PC-9 (cell line): ENCODE results near the gene CIAO3. TPM values are rescaled to one million over a fixed set of nuclear protein-coding genes. Genes with fewer than 3 reads are reported as not detected.

ENCODE experiments used
- BruUV-seq: library from RNA; stranded (reverse); fragments of 400-500 nt; replicated peaks from 2 replicates; lab custom pipeline; 2021; lab: Mats Ljungman, UMichigan
- CTCF ChIA-PET: fragments of 300-600 bp; sonication (Branson Sonifier 250); formaldehyde crosslinking; loops from one replicate; lab custom pipeline; 2022; ENCODE audit warnings: antibody characterized with exemption; lab: Charles Lee
- POLR2A ChIA-PET: fragments of 300-600 bp; sonication (Branson Sonifier 250); formaldehyde crosslinking; loops from one replicate; lab custom pipeline; 2022; ENCODE audit warnings: antibody characterized with exemption; ENCODE audit not compliant: unreplicated experiment; lab: Charles Lee
- DNase-seq, 2 experiments: peaks; one replicate each; pipeline versions ENCODE4 v3.0.0 to v3.0.0-alpha.2; 2015 to 2022; ENCODE audit warnings: mixed read lengths in 1 of 2
- H2AFZ ChIP-seq: fragments of 200-600 bp; sonication (generic); 2 replicates; pipeline ENCODE4 v1.8.1; 2017; ENCODE audit warnings: antibody characterized with exemption
- H3F3A ChIP-seq: fragments of 200-600 bp; sonication (generic); 2 replicates; pipeline ENCODE4 v1.8.1; 2017; ENCODE audit warnings: antibody characterized with exemption, mild to moderate bottlenecking, low read depth; ENCODE audit not compliant: insufficient read depth
- H3K27ac ChIP-seq: fragments of 200-600 bp; sonication (generic); 2 replicates; pipeline ENCODE4 v1.6.1; 2016; ENCODE audit warnings: mixed run types
- H3K27me3 ChIP-seq: fragments of 200-600 bp; sonication (generic); 2 replicates; pipeline ENCODE4 v1.6.1; 2016; ENCODE audit warnings: low read depth, mixed run types; ENCODE audit not compliant: insufficient read depth
- H3K36me3 ChIP-seq: fragments of 200-600 bp; sonication (generic); 2 replicates; pipeline ENCODE4 v1.6.1; 2016; ENCODE audit warnings: low read depth, mixed run types
- H3K4me1 ChIP-seq: fragments of 200-600 bp; sonication (generic); replicated peaks from 2 replicates; pipeline ENCODE4 v1.6.1; 2016; ENCODE audit warnings: mixed run types; ENCODE audit not compliant: insufficient read depth
- H3K4me2 ChIP-seq: fragments of 200-600 bp; sonication (generic); 2 replicates; pipeline ENCODE4 v1.6.1; 2017; ENCODE audit warnings: mixed run types
- H3K4me3 ChIP-seq: fragments of 200-600 bp; sonication (generic); 2 replicates; pipeline ENCODE4 v1.6.1; 2016; ENCODE audit warnings: mixed run types
- H3K79me2 ChIP-seq: fragments of 200-600 bp; sonication (generic); 2 replicates; pipeline ENCODE4 v1.6.1; 2017; ENCODE audit warnings: low read depth, mixed run types
- H3K9me2 ChIP-seq: fragments of 200-600 bp; sonication (generic); 2 replicates; pipeline ENCODE4 v1.8.1; 2017; ENCODE audit warnings: mild to moderate bottlenecking; ENCODE audit not compliant: insufficient read depth
- H3K9me3 ChIP-seq: fragments of 200-600 bp; sonication (generic); 2 replicates; pipeline ENCODE4 v1.8.1; 2016; ENCODE audit warnings: low read depth; ENCODE audit not compliant: insufficient read depth
- H4K20me1 ChIP-seq: fragments of 200-600 bp; sonication (generic); 2 replicates; pipeline ENCODE4 v1.8.1; 2017; ENCODE audit not compliant: insufficient read depth
- CTCF ChIP-seq: fragments of 200-600 bp; sonication (generic); conservative IDR thresholded peaks from 2 replicates; pipeline ENCODE4 v1.6.1; 2017; ENCODE audit warnings: mixed run types, antibody characterized with exemption, mild to moderate bottlenecking, moderate library complexity
- EZH2 ChIP-seq: fragments of 200-600 bp; sonication (generic); IDR thresholded peaks from 2 replicates; pipeline ENCODE4 v1.8.0; 2017; ENCODE audit warnings: antibody characterized with exemption, low read depth
- intact Hi-C: fragments of 100-400 bp; cut with micrococcal nuclease; formaldehyde crosslinking; loops from one replicate; pipeline ENCODE4 v1.10.0; 2022; ENCODE audit not compliant: unreplicated experiment
- total RNA-seq: library from RNA; stranded (reverse); gene quantifications from 2 replicates; pipeline ENCODE4 v1.2.3, GENCODE V29; 2021

CIAO3 gene
- total RNA-seq, 1 experiment from 2014 or later = 44.2 TPM

GRCh38 chr16:709566-710499, 31.0 kb downstream of the CIAO3 start:
- ChIA-PET POLR2A (no interaction called here), CTCF (no interaction called here)
- Histone ChIP-seq H2AFZ (no peak overlapping the region), H3F3A (peaks cover 30% of the 10 kb centered on the region), H3K27me3 (peaks cover 47% of the 10 kb centered on the region), H3K4me1 (peaks cover 25% of the 10 kb centered on the region), H3K27ac (no peak overlapping the region), H4K20me1 (no peaks in the 10 kb centered on the region), H3K79me2 (no peaks in the 10 kb centered on the region), H3K4me3 (no peak overlapping the region), H3K9me3 (no peaks in the 10 kb centered on the region), H3K9me2 (no peaks in the 10 kb centered on the region), H3K36me3 (no peaks in the 10 kb centered on the region), H3K4me2 (no peak overlapping the region)
- DNase-seq = peak; percentile 66
- intact Hi-C loops = loop anchor here (5.0 kb wide), 1 partner anchor 262 kb away; the partner anchor contains the start of gene LMF1
- no TSS peak for BruUV-seq
- TF ChIP-seq EZH2 = no peak
- TF ChIP-seq CTCF = no peak

GRCh38 chr16:708959-709358, 31.8 kb downstream of the CIAO3 start:
- Histone ChIP-seq H3K9me2 (no peaks in the 10 kb centered on the region), H3K36me3 (no peaks in the 10 kb centered on the region), H3K4me2 (no peak overlapping the region), H3K27me3 (peaks cover 56% of the 10 kb centered on the region), H3K4me3 (no peak overlapping the region), H2AFZ (no peak overlapping the region), H3K27ac (no peak overlapping the region), H4K20me1 (no peaks in the 10 kb centered on the region), H3K9me3 (no peaks in the 10 kb centered on the region), H3F3A (peaks cover 23% of the 10 kb centered on the region), H3K4me1 (peaks cover 18% of the 10 kb centered on the region), H3K79me2 (no peaks in the 10 kb centered on the region)
- intact Hi-C loops = no loop called here
- BruUV-seq = no TSS peak
- TF ChIP-seq CTCF (no peak), EZH2 (no peak)
- POLR2A ChIA-PET = no interaction called here
- CTCF ChIA-PET = no interaction called here
- no peak for DNase-seq

GRCh38 chr16:708019-708418, 32.8 kb downstream of the CIAO3 start:
- TF ChIP-seq EZH2 = no peak
- no peak for TF ChIP-seq CTCF
- Histone ChIP-seq H3K79me2 (no peaks in the 10 kb centered on the region), H3K27ac (no peak overlapping the region), H3K9me2 (no peaks in the 10 kb centered on the region), H3K4me1 (peaks cover 15% of the 10 kb centered on the region), H2AFZ (no peak overlapping the region), H3K36me3 (no peaks in the 10 kb centered on the region), H3K4me3 (no peak overlapping the region), H4K20me1 (0 out of 2 replicates have a peak, but pooled peaks cover 4% of the 10 kb centered on the region), H3K4me2 (no peak overlapping the region), H3K9me3 (no peaks in the 10 kb centered on the region), H3K27me3 (peaks cover 65% of the 10 kb centered on the region), H3F3A (peaks cover 14% of the 10 kb centered on the region)
- BruUV-seq = no TSS peak
- ChIA-PET POLR2A (interaction anchor here (0.6 kb wide), 2 partner anchors 37 to 417 kb away, joined by 4 to 5 read pairs; no protein-coding TSS in a partner anchor), CTCF (interaction anchor here (0.5 kb wide), 1 partner anchor 80 kb away, joined by 3 read pairs; the partner anchor contains the start of genes CHTF18 and RPUSD1)
- intact Hi-C loops = no loop called here
- no peak for DNase-seq
